ENCODE results near the gene PARN. TPM values are rescaled to one million over a fixed set of nuclear protein-coding genes. Genes with fewer than 3 reads are reported as not detected.

The PARN gene
- total and polyA plus RNA-seq, 2 experiments from 2014 or later = 35.0 to 35.4 TPM

- Histone ChIP-seq H3K79me2 (ENCODE audit: insufficient read depth) (no peaks in the 10 kb centered on the region), H3K27ac (no peak overlapping the region), H4K20me1 (ENCODE audit: insufficient read depth) (no peaks in the 10 kb centered on the region), H3K4me1 (ENCODE audit: insufficient read depth) (peaks cover 25% of the 10 kb centered on the region), H3K36me3 (ENCODE audit: low read depth) (no peaks in the 10 kb centered on the region), H3K27me3 (replicated peaks; ENCODE audit: insufficient read depth) (no peaks in the 10 kb centered on the region), H3K9me3 (ENCODE audit: low read depth) (no peaks in the 10 kb centered on the region), H2AFZ (no peak overlapping the region), H3K4me3 (no peak overlapping the region), H3F3A (ENCODE audit: insufficient read depth) (peaks cover 24% of the 10 kb centered on the region), H3K9ac (no peak overlapping the region), H3K4me2 (ENCODE audit: unreplicated experiment) (no peak overlapping the region), H3K9me2 (ENCODE audit: insufficient read depth) (no peaks in the 10 kb centered on the region)
- no peak for DNase-seq
- in situ Hi-C loops (cut with MboI) = loop anchor here (25.0 kb wide), 1 partner anchor 594 kb away; no protein-coding TSS in a partner anchor
- TF ChIP-seq EZH2phosphoT487 (IDR thresholded peaks at IDR 0.05; ENCODE audit: insufficient read depth, low read depth) (no peak), EZH2 (IDR thresholded peaks at IDR 0.05; ENCODE audit: insufficient read depth, poor library complexity, severe bottlenecking) (no peak)
- 93 to 95% methylated on average over 3 of the region's 3 CpGs for WGBS, 2 experiments (ENCODE audit: low coverage in 1 of 2, low lambda C conversion rate in 2 of 2, missing lambda C conversion rate in 2 of 2)
These were observed 99.0 kb downstream of the PARN start for GRCh38 chr16:14531101-14531500.

- Histone ChIP-seq H3K4me3 (no peak overlapping the region), H3K27ac (no peak overlapping the region), H3K9me3 (ENCODE audit: low read depth) (no peaks in the 10 kb centered on the region), H3F3A (ENCODE audit: insufficient read depth) (peaks cover 24% of the 10 kb centered on the region), H4K20me1 (ENCODE audit: insufficient read depth) (no peaks in the 10 kb centered on the region), H3K36me3 (ENCODE audit: low read depth) (no peaks in the 10 kb centered on the region), H3K4me1 (ENCODE audit: insufficient read depth) (peaks cover 25% of the 10 kb centered on the region), H3K9ac (no peak overlapping the region), H3K4me2 (ENCODE audit: unreplicated experiment) (no peak overlapping the region), H3K27me3 (replicated peaks; ENCODE audit: insufficient read depth) (no peaks in the 10 kb centered on the region), H3K9me2 (ENCODE audit: insufficient read depth) (no peaks in the 10 kb centered on the region), H3K79me2 (ENCODE audit: insufficient read depth) (no peaks in the 10 kb centered on the region), H2AFZ (no peak overlapping the region)
- in situ Hi-C loops (cut with MboI) = loop anchor here (25.0 kb wide), 1 partner anchor 593 kb away; no protein-coding TSS in a partner anchor
- TF ChIP-seq EZH2 (IDR thresholded peaks at IDR 0.05; ENCODE audit: insufficient read depth, poor library complexity, severe bottlenecking) = no peak
- TF ChIP-seq EZH2phosphoT487 (IDR thresholded peaks at IDR 0.05; ENCODE audit: insufficient read depth, low read depth) = no peak
- no peak for DNase-seq
- WGBS, 2 experiments (ENCODE audit: low coverage in 1 of 2, low lambda C conversion rate in 2 of 2, missing lambda C conversion rate in 2 of 2) = 94 to 95% methylated on average over 2 of the region's 2 CpGs
These were observed 100.0 kb downstream of the PARN start for GRCh38 chr16:14530046-14530445.

- H3K4me1 ChIP-seq (ENCODE audit: insufficient read depth) = peaks cover 25% of the 10 kb centered on the region
- peak overlapping the region; percentile 77 for H3K27ac ChIP-seq
- H4K20me1 ChIP-seq (ENCODE audit: insufficient read depth) = no peaks in the 10 kb centered on the region
- no peaks in the 10 kb centered on the region for H3K27me3 ChIP-seq (replicated peaks; ENCODE audit: insufficient read depth)
- peaks cover 27% of the 10 kb centered on the region for H3F3A ChIP-seq (ENCODE audit: insufficient read depth)
- H3K79me2 ChIP-seq (ENCODE audit: insufficient read depth) = no peaks in the 10 kb centered on the region
- H3K9ac ChIP-seq = peak overlapping the region; percentile 79
- in situ Hi-C loops (cut with MboI) = loop anchor here (5.0 to 25.0 kb wide), 2 partner anchors 227 to 592 kb away; no protein-coding TSS in a partner anchor
- peak overlapping the region; percentile 89 for H3K4me2 ChIP-seq (ENCODE audit: unreplicated experiment)
- peak overlapping the region; percentile 67 for H3K4me3 ChIP-seq
- peak; percentile 92 for DNase-seq
- H2AFZ ChIP-seq = peak overlapping the region; percentile 66
- H3K9me2 ChIP-seq (ENCODE audit: insufficient read depth) = no peaks in the 10 kb centered on the region
- WGBS, 2 experiments (ENCODE audit: low coverage in 1 of 2, low lambda C conversion rate in 2 of 2, missing lambda C conversion rate in 2 of 2) = 9 to 12% methylated on average over 11 of the region's 11 CpGs
- no peaks in the 10 kb centered on the region for H3K9me3 ChIP-seq (ENCODE audit: low read depth)
- no peaks in the 10 kb centered on the region for H3K36me3 ChIP-seq (ENCODE audit: low read depth)
- TF ChIP-seq EZH2phosphoT487 (IDR thresholded peaks at IDR 0.05; ENCODE audit: insufficient read depth, low read depth) (no peak), EZH2 (IDR thresholded peaks at IDR 0.05; ENCODE audit: insufficient read depth, poor library complexity, severe bottlenecking) (no peak)
These were observed 100.9 kb downstream of the PARN start for GRCh38 chr16:14529010-14529669.

- no peaks in the 10 kb centered on the region for H4K20me1 ChIP-seq (ENCODE audit: insufficient read depth)
- WGBS, 2 experiments (ENCODE audit: low coverage in 1 of 2, low lambda C conversion rate in 2 of 2, missing lambda C conversion rate in 2 of 2) = 86 to 95% methylated on average over 4 of the region's 4 CpGs
- no peaks in the 10 kb centered on the region for H3K9me3 ChIP-seq (ENCODE audit: low read depth)
- H3K9me2 ChIP-seq (ENCODE audit: insufficient read depth) = no peaks in the 10 kb centered on the region
- H3K36me3 ChIP-seq (ENCODE audit: low read depth) = no peaks in the 10 kb centered on the region
- no peaks in the 10 kb centered on the region for H3K79me2 ChIP-seq (ENCODE audit: insufficient read depth)
- TF ChIP-seq EZH2 (IDR thresholded peaks at IDR 0.05; ENCODE audit: insufficient read depth, poor library complexity, severe bottlenecking) (no peak), EZH2phosphoT487 (IDR thresholded peaks at IDR 0.05; ENCODE audit: insufficient read depth, low read depth) (no peak)
- H3K9ac ChIP-seq = peak overlapping the region; percentile 79
- peak overlapping the region; percentile 67; the same call in 1 of the 2 replicates for H3K4me3 ChIP-seq
- DNase-seq = peak; percentile 14
- no peak overlapping the region for H2AFZ ChIP-seq
- peak overlapping the region; percentile 89 for H3K4me2 ChIP-seq (ENCODE audit: unreplicated experiment)
- no peaks in the 10 kb centered on the region for H3K27me3 ChIP-seq (replicated peaks; ENCODE audit: insufficient read depth)
- in situ Hi-C loops (cut with MboI) = loop anchor here (5.0 to 25.0 kb wide), 2 partner anchors 226 to 591 kb away; no protein-coding TSS in a partner anchor
- H3F3A ChIP-seq (ENCODE audit: insufficient read depth) = peaks cover 27% of the 10 kb centered on the region
- peak overlapping the region; percentile 77 for H3K27ac ChIP-seq
- peaks cover 25% of the 10 kb centered on the region for H3K4me1 ChIP-seq (ENCODE audit: insufficient read depth)
These were observed 101.8 kb downstream of the PARN start for GRCh38 chr16:14528306-14528705.
